ENCODE measurements around the gene RHEX. TPM values are rescaled to one million over a fixed set of nuclear protein-coding genes. Genes with fewer than 3 reads are reported as not detected.
"Not testable (repeated sequence)": the region's sequence is repeated elsewhere in the genome, so short reads cannot be mapped to it uniquely, and the experiment has no call there.

The RHEX gene
- total RNA-seq (2014; rRNA removed; shearing (Covaris generic); ENCODE audit: low replicate concordance) = not detected in 2 replicates

- not testable (repeated sequence) for H3K27ac ChIP-seq (ENCODE audit: low read length); H3K36me3 ChIP-seq (ENCODE audit: insufficient read depth, low read length); H4K20me1 ChIP-seq (ENCODE audit: insufficient read depth, low read depth, low read length); DNase-seq; H3K9ac ChIP-seq (ENCODE audit: low read length); H3K9me2 ChIP-seq (replicated peaks; ENCODE audit: insufficient read depth, low read length); H3K4me3 ChIP-seq (ENCODE audit: low read length); H3K9me3 ChIP-seq (ENCODE audit: low read length); H3K79me2 ChIP-seq (ENCODE audit: low read length); H3K4me2 ChIP-seq (ENCODE audit: low read depth, low read length, poor library complexity, severe bottlenecking); H2AFZ ChIP-seq (ENCODE audit: low read length); H3K27me3 ChIP-seq (ENCODE audit: low read length)
- H3K4me1 ChIP-seq (ENCODE audit: low read length) = peaks cover 11% of the 10 kb centered on the region
Observed at GRCh38 chr1:206052919-206053610, at the start of gene RHEX. RHEX (plus strand) TSS chr1:206053173; CDS start chr1:206097829, 44,656 bp downstream.

- no peak for DNase-seq
Observed at GRCh38 chr1:206003854-206004800, 48.8 kb upstream of the RHEX start.

GRCh38 chr1:206004826-206005225 lies 48.1 kb upstream of the RHEX start:
- Histone ChIP-seq H3K4me3 (ENCODE audit: low read length) (no peak overlapping the region), H3K27me3 (ENCODE audit: low read length) (no peaks in the 10 kb centered on the region), H2AFZ (ENCODE audit: low read length) (no peak overlapping the region), H3K9ac (ENCODE audit: low read length) (no peak overlapping the region), H3K9me3 (ENCODE audit: low read length) (no peaks in the 10 kb centered on the region), H3K9me2 (replicated peaks; ENCODE audit: insufficient read depth, low read length) (no peaks in the 10 kb centered on the region), H3K4me2 (ENCODE audit: low read depth, low read length, poor library complexity, severe bottlenecking) (no peak overlapping the region), H4K20me1 (ENCODE audit: insufficient read depth, low read depth, low read length) (no peaks in the 10 kb centered on the region), H3K4me1 (ENCODE audit: low read length) (no peaks in the 10 kb centered on the region), H3K79me2 (ENCODE audit: low read length) (no peaks in the 10 kb centered on the region), H3K27ac (ENCODE audit: low read length) (no peak overlapping the region), H3K36me3 (ENCODE audit: insufficient read depth, low read length) (no peaks in the 10 kb centered on the region)
- DNase-seq = no peak

More at GRCh38 chr1:206003854-206004800, 48.8 kb upstream of the RHEX start:
- Histone ChIP-seq H3K4me2 (ENCODE audit: low read depth, low read length, poor library complexity, severe bottlenecking) (no peak overlapping the region), H3K79me2 (ENCODE audit: low read length) (no peaks in the 10 kb centered on the region), H3K9me3 (ENCODE audit: low read length) (no peaks in the 10 kb centered on the region), H3K9me2 (replicated peaks; ENCODE audit: insufficient read depth, low read length) (no peaks in the 10 kb centered on the region), H2AFZ (ENCODE audit: low read length) (no peak overlapping the region), H3K9ac (ENCODE audit: low read length) (no peak overlapping the region), H3K4me1 (ENCODE audit: low read length) (no peaks in the 10 kb centered on the region), H3K27me3 (ENCODE audit: low read length) (no peaks in the 10 kb centered on the region), H3K4me3 (ENCODE audit: low read length) (no peak overlapping the region), H3K27ac (ENCODE audit: low read length) (no peak overlapping the region), H3K36me3 (ENCODE audit: insufficient read depth, low read length) (no peaks in the 10 kb centered on the region), H4K20me1 (ENCODE audit: insufficient read depth, low read depth, low read length) (no peaks in the 10 kb centered on the region)

- no peaks in the 10 kb centered on the region for H3K9me2 ChIP-seq (replicated peaks; ENCODE audit: insufficient read depth, low read length)
- no peaks in the 10 kb centered on the region for H3K4me1 ChIP-seq (ENCODE audit: low read length)
- no peak overlapping the region for H3K4me2 ChIP-seq (ENCODE audit: low read depth, low read length, poor library complexity, severe bottlenecking)
- no peak overlapping the region for H3K4me3 ChIP-seq (ENCODE audit: low read length)
- no peaks in the 10 kb centered on the region for H3K79me2 ChIP-seq (ENCODE audit: low read length)
- no peaks in the 10 kb centered on the region for H4K20me1 ChIP-seq (ENCODE audit: insufficient read depth, low read depth, low read length)
- H2AFZ ChIP-seq (ENCODE audit: low read length) = no peak overlapping the region
- DNase-seq = no peak
- no peak overlapping the region for H3K9ac ChIP-seq (ENCODE audit: low read length)
- no peaks in the 10 kb centered on the region for H3K36me3 ChIP-seq (ENCODE audit: insufficient read depth, low read length)
- H3K27me3 ChIP-seq (ENCODE audit: low read length) = no peaks in the 10 kb centered on the region
- H3K9me3 ChIP-seq (ENCODE audit: low read length) = no peaks in the 10 kb centered on the region
- no peak overlapping the region for H3K27ac ChIP-seq (ENCODE audit: low read length)
Observed at GRCh38 chr1:206005234-206005633, 47.7 kb upstream of the RHEX start.

- no peak overlapping the region for H3K4me2 ChIP-seq (ENCODE audit: low read depth, low read length, poor library complexity, severe bottlenecking)
Observed at GRCh38 chr1:206005778-206006180, 47.2 kb upstream of the RHEX start.

GRCh38 chr1:206006946-206007345 lies 46.0 kb upstream of the RHEX start:
- H4K20me1 ChIP-seq (ENCODE audit: insufficient read depth, low read depth, low read length) = no peaks in the 10 kb centered on the region
- no peaks in the 10 kb centered on the region for H3K36me3 ChIP-seq (ENCODE audit: insufficient read depth, low read length)
- H3K79me2 ChIP-seq (ENCODE audit: low read length) = no peaks in the 10 kb centered on the region
- no peaks in the 10 kb centered on the region for H3K9me2 ChIP-seq (replicated peaks; ENCODE audit: insufficient read depth, low read length)
- H3K27ac ChIP-seq (ENCODE audit: low read length) = no peak overlapping the region
- no peak overlapping the region for H3K9ac ChIP-seq (ENCODE audit: low read length)
- H3K27me3 ChIP-seq (ENCODE audit: low read length) = no peaks in the 10 kb centered on the region
- peaks cover 4% of the 10 kb centered on the region for H3K4me1 ChIP-seq (ENCODE audit: low read length)
- H3K9me3 ChIP-seq (ENCODE audit: low read length) = no peaks in the 10 kb centered on the region
- no peak overlapping the region for H2AFZ ChIP-seq (ENCODE audit: low read length)
- H3K4me2 ChIP-seq (ENCODE audit: low read depth, low read length, poor library complexity, severe bottlenecking) = no peak overlapping the region
- DNase-seq = no peak
- no peak overlapping the region for H3K4me3 ChIP-seq (ENCODE audit: low read length)

More at GRCh38 chr1:206005778-206006180, 47.2 kb upstream of the RHEX start:
- H4K20me1 ChIP-seq (ENCODE audit: insufficient read depth, low read depth, low read length) = no peaks in the 10 kb centered on the region
- no peaks in the 10 kb centered on the region for H3K4me1 ChIP-seq (ENCODE audit: low read length)
- H3K9me3 ChIP-seq (ENCODE audit: low read length) = no peaks in the 10 kb centered on the region
- no peak overlapping the region for H3K4me3 ChIP-seq (ENCODE audit: low read length)
- H2AFZ ChIP-seq (ENCODE audit: low read length) = no peak overlapping the region
- no peaks in the 10 kb centered on the region for H3K79me2 ChIP-seq (ENCODE audit: low read length)
- no peaks in the 10 kb centered on the region for H3K27me3 ChIP-seq (ENCODE audit: low read length)
- no peaks in the 10 kb centered on the region for H3K9me2 ChIP-seq (replicated peaks; ENCODE audit: insufficient read depth, low read length)
- DNase-seq = no peak
- H3K36me3 ChIP-seq (ENCODE audit: insufficient read depth, low read length) = no peaks in the 10 kb centered on the region
- H3K9ac ChIP-seq (ENCODE audit: low read length) = no peak overlapping the region
- H3K27ac ChIP-seq (ENCODE audit: low read length) = no peak overlapping the region

- no peaks in the 10 kb centered on the region for H3K9me2 ChIP-seq (replicated peaks; ENCODE audit: insufficient read depth, low read length)
- no peak overlapping the region for H3K27ac ChIP-seq (ENCODE audit: low read length)
- H3K4me3 ChIP-seq (ENCODE audit: low read length) = no peak overlapping the region
- no peak for DNase-seq
- H2AFZ ChIP-seq (ENCODE audit: low read length) = no peak overlapping the region
- no peaks in the 10 kb centered on the region for H3K9me3 ChIP-seq (ENCODE audit: low read length)
- no peaks in the 10 kb centered on the region for H3K27me3 ChIP-seq (ENCODE audit: low read length)
- H3K4me2 ChIP-seq (ENCODE audit: low read depth, low read length, poor library complexity, severe bottlenecking) = no peak overlapping the region
- H3K36me3 ChIP-seq (ENCODE audit: insufficient read depth, low read length) = no peaks in the 10 kb centered on the region
- H4K20me1 ChIP-seq (ENCODE audit: insufficient read depth, low read depth, low read length) = no peaks in the 10 kb centered on the region
- H3K79me2 ChIP-seq (ENCODE audit: low read length) = no peaks in the 10 kb centered on the region
- no peak overlapping the region for H3K9ac ChIP-seq (ENCODE audit: low read length)
- H3K4me1 ChIP-seq (ENCODE audit: low read length) = peaks cover 10% of the 10 kb centered on the region
Observed at GRCh38 chr1:206010060-206010459, 42.9 kb upstream of the RHEX start.

- Histone ChIP-seq H3K79me2 (ENCODE audit: low read length) (no peaks in the 10 kb centered on the region), H3K27me3 (ENCODE audit: low read length) (no peaks in the 10 kb centered on the region), H3K9ac (ENCODE audit: low read length) (no peak overlapping the region), H3K4me3 (ENCODE audit: low read length) (no peak overlapping the region), H3K9me2 (replicated peaks; ENCODE audit: insufficient read depth, low read length) (no peaks in the 10 kb centered on the region), H3K36me3 (ENCODE audit: insufficient read depth, low read length) (no peaks in the 10 kb centered on the region), H4K20me1 (ENCODE audit: insufficient read depth, low read depth, low read length) (no peaks in the 10 kb centered on the region), H3K4me1 (ENCODE audit: low read length) (peaks cover 10% of the 10 kb centered on the region), H3K9me3 (ENCODE audit: low read length) (no peaks in the 10 kb centered on the region), H2AFZ (ENCODE audit: low read length) (no peak overlapping the region), H3K4me2 (ENCODE audit: low read depth, low read length, poor library complexity, severe bottlenecking) (no peak overlapping the region), H3K27ac (ENCODE audit: low read length) (no peak overlapping the region)
- no peak for DNase-seq
Observed at GRCh38 chr1:206011057-206011456, 41.9 kb upstream of the RHEX start.

All from Karpas-422 (cell line).